K562 (cell line): ENCODE results near the gene PDE4D.

Experiments used
- EP300 ChIP-seq: IDR thresholded peaks from 2 replicates; pipeline ENCODE4 v1.6.1; 2012; ENCODE audit warnings: low read length, improper control_type of control experiment
- RBFOX2 ChIP-seq: fragments of 200-400 bp; formaldehyde crosslinking; IDR thresholded peaks from 2 replicates; pipeline ENCODE4 v1.6.1; 2017; ENCODE audit warnings: low read depth, mild to moderate bottlenecking, low read length, moderate library complexity
- TARDBP ChIP-seq: fragments of 450-650 bp; IDR thresholded peaks from 2 replicates; pipeline ENCODE4 v1.6.1; 2016
- ZNF23 ChIP-seq: fragments of 250-450 bp; sonication (Bioruptor Pico); IDR thresholded peaks from 2 replicates; pipeline ENCODE4 v1.4.0; 2020; ENCODE audit warnings: mild to moderate bottlenecking
- ZNF507 ChIP-seq: conservative IDR thresholded peaks from 2 replicates; pipeline ENCODE4 v1.6.1; 2017; ENCODE audit warnings: missing genetic modification characterization, missing compliant biosample characterization

GRCh38 chr5:59919484-59919883 lies 26.0 kb upstream of the PDE4D start:
- TF ChIP-seq TARDBP (no peak), ZNF23 (no peak), ZNF507 (no peak), RBFOX2 (no peak), EP300 (no peak)
